ENCODE measurements around the gene ITGB5.
"Not testable (repeated sequence)": the region's sequence is repeated elsewhere in the genome, so short reads cannot be mapped to it uniquely, and the experiment has no call there.

The ITGB5 gene

GRCh38 chr3:124791142-124791541 is 96.0 kb downstream of the ITGB5 start:
- Histone ChIP-seq H3K4me3 (ENCODE audit: low read depth, low read length, poor library complexity, severe bottlenecking) (no peak overlapping the region), H3F3A (ENCODE audit: insufficient read depth, low read length) (no peaks in the 10 kb centered on the region), H3K27me3 (ENCODE audit: insufficient read depth, low read length) (no peaks in the 10 kb centered on the region; the same call in none of the 2 replicates), H3K27ac (ENCODE audit: low read depth, low read length, poor library complexity, severe bottlenecking) (no peak overlapping the region), H3K9ac (ENCODE audit: low read length) (no peak overlapping the region), H4K20me1 (ENCODE audit: insufficient read depth, low read length) (no peaks in the 10 kb centered on the region), H3K79me2 (ENCODE audit: insufficient read depth, low read length) (no peaks in the 10 kb centered on the region), H3K4me2 (ENCODE audit: low read length) (no peak overlapping the region), H3K9me3 (ENCODE audit: low read length) (no peaks in the 10 kb centered on the region), H2AFZ (ENCODE audit: low read length) (no peak overlapping the region), H3K4me1 (ENCODE audit: insufficient read depth, low read length, severe bottlenecking) (no peaks in the 10 kb centered on the region), H3K9me2 (ENCODE audit: low read depth, low read length) (no peaks in the 10 kb centered on the region), H3K36me3 (ENCODE audit: insufficient read depth, low read length) (no peaks in the 10 kb centered on the region)
- TF ChIP-seq EZH2 (IDR thresholded peaks at IDR 0.05; ENCODE audit: borderline replicate concordance, low read length) (no peak), CTCF (IDR thresholded peaks at IDR 0.05; ENCODE audit: low read length) (no peak)

- H3K4me2 ChIP-seq (ENCODE audit: low read length); H3K36me3 ChIP-seq (ENCODE audit: insufficient read depth, low read length); H3K27me3 ChIP-seq (ENCODE audit: insufficient read depth, low read length); H3K4me3 ChIP-seq (ENCODE audit: low read depth, low read length, poor library complexity, severe bottlenecking); H3K9me2 ChIP-seq (ENCODE audit: low read depth, low read length); H3K9me3 ChIP-seq (ENCODE audit: low read length); H3K9ac ChIP-seq (ENCODE audit: low read length); H3K79me2 ChIP-seq (ENCODE audit: insufficient read depth, low read length); H3K27ac ChIP-seq (ENCODE audit: low read depth, low read length, poor library complexity, severe bottlenecking); H4K20me1 ChIP-seq (ENCODE audit: insufficient read depth, low read length); H3F3A ChIP-seq (ENCODE audit: insufficient read depth, low read length); H2AFZ ChIP-seq (ENCODE audit: low read length); H3K4me1 ChIP-seq (ENCODE audit: insufficient read depth, low read length, severe bottlenecking): not testable (repeated sequence)
Observed at GRCh38 chr3:124789103-124789502, 98.1 kb downstream of the ITGB5 start.

GRCh38 chr3:124788254-124788745 is 98.9 kb downstream of the ITGB5 start:
- TF ChIP-seq EZH2 (IDR thresholded peaks at IDR 0.05; ENCODE audit: borderline replicate concordance, low read length) (no peak), CTCF (IDR thresholded peaks at IDR 0.05; ENCODE audit: low read length) (no peak)
- H2AFZ ChIP-seq (ENCODE audit: low read length), result no peak overlapping the region
- no peak overlapping the region for H3K4me2 ChIP-seq (ENCODE audit: low read length)
- H3K27me3 ChIP-seq (ENCODE audit: insufficient read depth, low read length), result peaks cover 4% of the 10 kb centered on the region
- no peaks in the 10 kb centered on the region for H3K79me2 ChIP-seq (ENCODE audit: insufficient read depth, low read length)
- H3K4me3 ChIP-seq (ENCODE audit: low read depth, low read length, poor library complexity, severe bottlenecking), result no peak overlapping the region
- no peaks in the 10 kb centered on the region for H3K9me3 ChIP-seq (ENCODE audit: low read length)
- no peaks in the 10 kb centered on the region for H4K20me1 ChIP-seq (ENCODE audit: insufficient read depth, low read length)
- no peaks in the 10 kb centered on the region for H3K9me2 ChIP-seq (ENCODE audit: low read depth, low read length)
- H3K36me3 ChIP-seq (ENCODE audit: insufficient read depth, low read length), result no peaks in the 10 kb centered on the region
- H3K4me1 ChIP-seq (ENCODE audit: insufficient read depth, low read length, severe bottlenecking), result no peaks in the 10 kb centered on the region
- H3K9ac ChIP-seq (ENCODE audit: low read length), result no peak overlapping the region
- H3K27ac ChIP-seq (ENCODE audit: low read depth, low read length, poor library complexity, severe bottlenecking), result no peak overlapping the region
- no peaks in the 10 kb centered on the region for H3F3A ChIP-seq (ENCODE audit: insufficient read depth, low read length)

- no peaks in the 10 kb centered on the region for H3F3A ChIP-seq (ENCODE audit: insufficient read depth, low read length)
- H3K4me2 ChIP-seq (ENCODE audit: low read length), result no peak overlapping the region
- no peaks in the 10 kb centered on the region for H3K9me2 ChIP-seq (ENCODE audit: low read depth, low read length)
- no peaks in the 10 kb centered on the region for H3K4me1 ChIP-seq (ENCODE audit: insufficient read depth, low read length, severe bottlenecking)
- no peak overlapping the region for H2AFZ ChIP-seq (ENCODE audit: low read length)
- H3K79me2 ChIP-seq (ENCODE audit: insufficient read depth, low read length), result no peaks in the 10 kb centered on the region
- no peaks in the 10 kb centered on the region for H3K36me3 ChIP-seq (ENCODE audit: insufficient read depth, low read length)
- H3K27ac ChIP-seq (ENCODE audit: low read depth, low read length, poor library complexity, severe bottlenecking), result no peak overlapping the region
- H3K9me3 ChIP-seq (ENCODE audit: low read length), result no peaks in the 10 kb centered on the region
- no peak overlapping the region for H3K9ac ChIP-seq (ENCODE audit: low read length)
- TF ChIP-seq EZH2 (IDR thresholded peaks at IDR 0.05; ENCODE audit: borderline replicate concordance, low read length) (no peak), CTCF (IDR thresholded peaks at IDR 0.05; ENCODE audit: low read length) (no peak)
- H4K20me1 ChIP-seq (ENCODE audit: insufficient read depth, low read length), result no peaks in the 10 kb centered on the region
- no peak overlapping the region for H3K4me3 ChIP-seq (ENCODE audit: low read depth, low read length, poor library complexity, severe bottlenecking)
- H3K27me3 ChIP-seq (ENCODE audit: insufficient read depth, low read length), result peaks cover 4% of the 10 kb centered on the region
Observed at GRCh38 chr3:124787476-124788195, 99.5 kb downstream of the ITGB5 start.

Measured in OCI-LY1 (cell line).